IMR-90 (cell line): Measurements from ENCODE around the gene TEAD2. TPM values are rescaled to one million over a fixed set of nuclear protein-coding genes. Genes with fewer than 3 reads are reported as not detected.
A peak's percentile ranks its signal among the peaks of the same experiment; 100 is the strongest.

Experiments
- ATAC-seq: fragments of 200-7000 bp; cut with Tn5 transposase; 2 replicates; pipeline ENCODE4 v1.9.1; 2020; ENCODE audit warnings: low read depth, mild to moderate bottlenecking, moderate library complexity
- BruUV-seq: library from RNA; stranded (reverse); fragments of 400-500 nt; replicated peaks from 2 replicates; lab custom pipeline; 2021; lab: Mats Ljungman, UMichigan
- CTCF ChIA-PET: fragments of 300-600 bp; formaldehyde crosslinking; extraction: SDS; loops from one replicate; lab custom pipeline; 2021; ENCODE audit warnings: antibody characterized with exemption; lab: Yijun Ruan, JAX
- POLR2A ChIA-PET: fragments of 300-600 bp; sonication (Branson Sonifier 250); formaldehyde crosslinking; loops from one replicate; lab custom pipeline; 2022; ENCODE audit warnings: antibody characterized with exemption; ENCODE audit not compliant: unreplicated experiment; lab: Charles Lee
- DNase-seq: peaks from one replicate; pipeline ENCODE4 v3.0.0; 2013
- H2AFZ ChIP-seq: replicated peaks from 2 replicates; pipeline ENCODE3; 2013; ENCODE audit warnings: low read length, mild to moderate bottlenecking; ENCODE audit not compliant: poor library complexity
- H2AK5ac ChIP-seq: 2 replicates; pipeline ENCODE4 v1.6.1; 2013; ENCODE audit warnings: low read depth, low read length, inconsistent platforms
- H2AK9ac ChIP-seq: replicated peaks from 2 replicates; pipeline ENCODE3; 2013; ENCODE audit warnings: mild to moderate bottlenecking, low read depth, low read length, moderate library complexity; ENCODE audit not compliant: poor library complexity
- H2BK120ac ChIP-seq: 2 replicates; pipeline ENCODE4 v1.6.1; 2013; ENCODE audit warnings: low read depth, low read length, inconsistent platforms
- H2BK15ac ChIP-seq: 3 replicates; pipeline ENCODE4 v1.6.1; 2013; ENCODE audit warnings: low read depth, low read length, inconsistent platforms
- H2BK20ac ChIP-seq: 2 replicates; pipeline ENCODE4 v1.6.1; 2013; ENCODE audit warnings: low read depth, mild to moderate bottlenecking, inconsistent platforms, low read length, moderate library complexity
- H2BK5ac ChIP-seq: 2 replicates; pipeline ENCODE4 v1.6.1; 2013; ENCODE audit warnings: mild to moderate bottlenecking, low read depth, low read length, inconsistent platforms; ENCODE audit not compliant: poor library complexity, severe bottlenecking
- H3K14ac ChIP-seq: replicated peaks from 2 replicates; pipeline ENCODE4 v1.6.1; 2013; ENCODE audit warnings: low read depth, low read length, inconsistent platforms
- H3K18ac ChIP-seq: 2 replicates; pipeline ENCODE4 v1.6.1; 2013; ENCODE audit warnings: low read depth, low read length, control low read depth
- H3K23ac ChIP-seq: 2 replicates; pipeline ENCODE4 v1.6.1; 2013; ENCODE audit warnings: low read depth, low read length, inconsistent platforms
- H3K27ac ChIP-seq: 2 replicates; pipeline ENCODE4 v1.5.1; 2013; ENCODE audit warnings: mild to moderate bottlenecking, control low read depth, low read length; ENCODE audit not compliant: insufficient read depth
- H3K27me3 ChIP-seq: 2 replicates; pipeline ENCODE4 v1.6.1; 2013; ENCODE audit warnings: low read length; ENCODE audit not compliant: control insufficient read depth, insufficient read depth
- H3K36me3 ChIP-seq: 2 replicates; pipeline ENCODE4 v1.6.1; 2013; ENCODE audit warnings: low read length, mixed read lengths; ENCODE audit not compliant: control insufficient read depth, insufficient read depth
- H3K4ac ChIP-seq: 2 replicates; pipeline ENCODE4 v1.6.1; 2013; ENCODE audit warnings: low read depth, low read length, inconsistent platforms
- H3K4me1 ChIP-seq: 2 replicates; pipeline ENCODE4 v1.6.1; 2013; ENCODE audit warnings: low read length, mixed read lengths; ENCODE audit not compliant: control insufficient read depth, insufficient read depth
- H3K4me2 ChIP-seq: 2 replicates; pipeline ENCODE4 v1.6.1; 2013; ENCODE audit warnings: low read depth, mild to moderate bottlenecking, control low read depth, low read length, moderate library complexity
- H3K4me3 ChIP-seq: 2 replicates; pipeline ENCODE4 v1.5.1; 2013; ENCODE audit warnings: low read depth, mild to moderate bottlenecking, control low read depth, low read length, moderate library complexity; ENCODE audit not compliant: insufficient read depth
- H3K56ac ChIP-seq: 2 replicates; pipeline ENCODE4 v1.6.1; 2013; ENCODE audit warnings: low read length, inconsistent platforms; ENCODE audit not compliant: insufficient read depth; ENCODE audit errors: extremely low read depth
- H3K79me1 ChIP-seq, 2 experiments: 2 replicates each; pipeline ENCODE4 v1.6.1; 2013; ENCODE audit warnings: low read length in 2 of 2, inconsistent platforms in 1 of 2, low read depth in 1 of 2
- H3K9ac ChIP-seq: 2 replicates; pipeline ENCODE4 v1.6.1; 2013; ENCODE audit warnings: low read depth, low read length, control low read depth
- H3K9me1 ChIP-seq: 2 replicates; pipeline ENCODE4 v1.6.1; 2013; ENCODE audit warnings: low read length, inconsistent platforms; ENCODE audit not compliant: insufficient read depth
- H3K9me3 ChIP-seq: 2 replicates; pipeline ENCODE4 v1.6.1; 2013; ENCODE audit warnings: low read length; ENCODE audit not compliant: control insufficient read depth, insufficient read depth
- H4K20me1 ChIP-seq: 2 replicates; pipeline ENCODE4 v1.6.1; 2013; ENCODE audit warnings: low read length, inconsistent platforms; ENCODE audit not compliant: insufficient read depth
- H4K5ac ChIP-seq: 2 replicates; pipeline ENCODE4 v1.6.1; 2013; ENCODE audit warnings: mild to moderate bottlenecking, low read depth, low read length, control low read depth
- H4K8ac ChIP-seq, 2 experiments: 2 replicates each; pipeline ENCODE4 v1.6.1; 2013; ENCODE audit warnings: low read depth in 2 of 2, low read length in 2 of 2, control low read depth in 1 of 2, inconsistent platforms in 1 of 2
- H4K91ac ChIP-seq: 2 replicates; pipeline ENCODE4 v1.6.1; 2013; ENCODE audit warnings: low read depth, low read length, inconsistent platforms; ENCODE audit not compliant: insufficient read depth
- BHLHE40 ChIP-seq: fragments of 150-350 bp; IDR thresholded peaks from 2 replicates; pipeline ENCODE4 v1.6.1; 2016; ENCODE audit warnings: mild to moderate bottlenecking, low read depth, low read length
- NFE2L2 ChIP-seq: fragments of 150-350 bp; IDR thresholded peaks from 2 replicates; pipeline ENCODE4 v1.6.1; 2016; ENCODE audit warnings: low read depth, mild to moderate bottlenecking, low read length
- whole genome bisulfite sequencing, 2 experiments: methylation state at CpG; one replicate each; pipeline versions ENCODE4 v1.1.5 to v1.1.7; 2013; ENCODE audit warnings: missing lambda C conversion rate in 2 of 2; ENCODE audit not compliant: insufficient read length in 1 of 2; ENCODE audit errors: extremely low coverage in 2 of 2; 5-methylcytosine and 5-hydroxymethylcytosine counted together
- dilution Hi-C: fragments of 300-500 bp; cut with HindIII; formaldehyde crosslinking; loops from one replicate; pipeline ENCODE4 v1.14.3; 2018; ENCODE audit warnings: low sequenced_read_pairs; ENCODE audit not compliant: unreplicated experiment
- in situ Hi-C: fragments of 300-500 bp; cut with MboI; formaldehyde crosslinking; loops from 3 replicates; pipeline ENCODE4 v1.14.3; 2019; ENCODE audit warnings: low sequenced_read_pairs, inconsistent platforms, mixed read lengths
- intact Hi-C: fragments of 100-400 bp; cut with micrococcal nuclease; formaldehyde crosslinking; loops from 2 replicates; pipeline ENCODE4 v1.10.0; 2022
- polyA plus RNA-seq, 3 experiments: library from polyadenylated mRNA; depleted of rRNA; stranded (reverse); fragments of >200 nt; gene quantifications; 2 replicates each; pipeline ENCODE4 v1.2.3, GENCODE V29; 2012; ENCODE audit warnings: low replicate concordance in 1 of 3
- total RNA-seq: library from RNA; depleted of rRNA; stranded (reverse); fragments of >200 nt; gene quantifications from 2 replicates; pipeline ENCODE4 v1.2.3, GENCODE V29; 2012

Gene TEAD2
- total and polyA plus RNA-seq, 2 of the 4 experiments (the other 2 are of a cell fraction), result 30.8 to 33.6 TPM

- DNase-seq, result peak; percentile 50
- H2BK120ac ChIP-seq, result no peak overlapping the region
- H3K27ac ChIP-seq, result no peak overlapping the region
- H3K4me3 ChIP-seq, result no peak overlapping the region
- no peak overlapping the region for H3K4ac ChIP-seq
- no peak overlapping the region for H3K18ac ChIP-seq
- no peaks in the 10 kb centered on the region for H3K27me3 ChIP-seq
- no peak overlapping the region for H2BK5ac ChIP-seq
- H3K56ac ChIP-seq, result no peak overlapping the region
- no peaks in the 10 kb centered on the region for H3K9me3 ChIP-seq
- ChIA-PET POLR2A (no interaction called here), CTCF (no interaction called here)
- no peak overlapping the region for H3K4me2 ChIP-seq
- H3K79me1 ChIP-seq, result peaks cover 0 to 3% of the 10 kb centered on the region in 2 experiments; a peak in 1 of 4 replicates
- H4K20me1 ChIP-seq, result no peaks in the 10 kb centered on the region; the same call in 1 of the 2 replicates
- no peak overlapping the region for H3K14ac ChIP-seq
- no peak overlapping the region for H2BK15ac ChIP-seq
- dilution Hi-C loops (no loop called here), intact Hi-C loops (no loop called here), in situ Hi-C loops (no loop called here)
- H3K4me1 ChIP-seq, result no peaks in the 10 kb centered on the region
- H2AK9ac ChIP-seq, result peak overlapping the region; percentile 9
- H3K9me1 ChIP-seq, result 0 out of 2 replicates have a peak, but pooled peaks cover 3% of the 10 kb centered on the region
- H2AK5ac ChIP-seq, result no peak overlapping the region
- H2BK20ac ChIP-seq, result no peak overlapping the region
- H2AFZ ChIP-seq, result peak overlapping the region; percentile 65
- no peak overlapping the region for H3K9ac ChIP-seq
- WGBS, 2 experiments, result 28% methylated on average over 10 of the region's 47 CpGs; no CpG with 5 or more reads in 1 of the 2 experiments
- no peak overlapping the region for H4K91ac ChIP-seq
- H3K23ac ChIP-seq, result no peak overlapping the region
- no peak overlapping the region for H4K5ac ChIP-seq
- no peak overlapping the region for H4K8ac ChIP-seq
- no TSS peak for BruUV-seq
- peak; percentile 30 for ATAC-seq
- peaks cover 40% of the 10 kb centered on the region for H3K36me3 ChIP-seq
- TF ChIP-seq BHLHE40, result peak; percentile 17; the same call in 1 of the 2 replicates
- TF ChIP-seq NFE2L2, result no peak
These were observed 22.7 kb downstream of the TEAD2 start for GRCh38 chr19:49339301-49340068.
